PC-3 (cell line): Measurements from ENCODE around the gene PRPF4.

Experiments used
- CTCF ChIP-seq: fragments of 300-600 bp; sonication (generic); conservative IDR thresholded peaks from 2 replicates; pipeline ENCODE4 v1.5.1; 2017; ENCODE audit warnings: antibody characterized with exemption, low read depth, mild to moderate bottlenecking, low read length
- EZH2 ChIP-seq: fragments of 300-600 bp; sonication (generic); IDR thresholded peaks from one replicate; pipeline ENCODE4 v1.6.1; 2017; ENCODE audit warnings: antibody characterized with exemption, mild to moderate bottlenecking, low read length; ENCODE audit not compliant: unreplicated experiment
- EZH2phosphoT487 ChIP-seq: fragments of 300-600 bp; sonication (generic); IDR thresholded peaks from 2 replicates; pipeline ENCODE4 v1.6.1; 2018; ENCODE audit warnings: mild to moderate bottlenecking, antibody characterized with exemption, low read length, borderline replicate concordance

GRCh38 chr9:113331780-113332179 lies 56.3 kb downstream of the PRPF4 start:
- TF ChIP-seq CTCF (no peak), EZH2 (no peak), EZH2phosphoT487 (no peak)
